Astrocyte of the hippocampus (primary cell): Measurements from ENCODE around the gene ZNF414.
"Not testable (repeated sequence)": the region's sequence is repeated elsewhere in the genome, so short reads cannot be mapped to it uniquely, and the experiment has no call there.

Source experiments
- DNase-seq: peaks from one replicate; pipeline ENCODE4 v3.0.0; 2011; ENCODE audit warnings: low read depth, low spot score

ZNF414 gene, protein sequence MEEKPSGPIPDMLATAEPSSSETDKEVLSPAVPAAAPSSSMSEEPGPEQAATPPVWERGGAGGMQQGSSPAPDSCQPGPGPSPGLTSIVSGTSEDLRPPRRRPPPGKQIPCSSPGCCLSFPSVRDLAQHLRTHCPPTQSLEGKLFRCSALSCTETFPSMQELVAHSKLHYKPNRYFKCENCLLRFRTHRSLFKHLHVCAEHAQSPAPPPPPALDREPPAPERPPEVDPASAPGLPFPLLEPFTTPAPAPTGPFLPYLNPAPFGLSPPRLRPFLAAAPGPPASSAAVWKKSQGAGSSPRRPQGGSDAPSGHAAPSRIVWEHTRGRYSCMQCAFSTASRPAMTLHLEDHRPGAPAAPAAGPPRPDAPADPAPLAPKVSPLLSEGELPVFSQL

DNA sequence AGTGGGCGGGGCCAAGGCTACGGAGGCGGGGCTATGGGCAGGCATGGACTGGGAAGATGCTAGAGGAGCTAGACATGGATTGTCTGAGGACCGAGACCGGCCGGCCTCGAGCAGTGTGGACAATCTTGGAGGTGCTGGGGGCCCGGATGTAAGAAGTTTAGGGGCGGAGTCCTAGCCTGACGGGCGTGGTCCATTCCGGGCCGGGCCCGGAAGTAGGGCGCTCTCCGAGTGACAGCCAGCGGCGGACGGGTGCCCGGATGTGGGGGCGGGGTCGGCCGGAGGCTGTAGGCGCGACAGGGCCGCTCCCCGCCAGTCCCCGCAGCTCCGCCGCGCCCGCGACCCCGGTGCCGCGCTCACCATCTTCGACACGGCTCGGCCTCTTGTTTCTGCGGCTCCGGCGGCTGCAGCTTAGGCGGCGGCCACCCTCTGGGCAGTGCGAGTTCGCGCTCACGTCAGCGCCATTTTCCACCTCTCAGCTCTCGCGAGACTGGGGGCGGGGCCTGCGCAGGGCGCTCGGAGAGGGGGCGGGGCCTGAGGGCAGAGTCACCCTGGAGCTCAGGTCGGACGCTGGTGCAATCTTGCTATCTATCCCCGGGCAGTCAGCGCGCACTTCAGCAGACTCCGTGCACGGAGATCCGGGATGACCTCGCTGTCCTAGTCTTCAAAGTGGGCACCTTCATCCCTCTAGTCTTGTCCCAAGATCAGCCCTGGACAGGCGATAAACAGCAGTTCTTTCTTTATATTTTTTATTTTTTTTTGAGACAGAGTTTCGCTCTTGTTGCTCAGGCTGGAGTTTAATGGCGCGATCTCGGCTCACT, at the start of gene ZNF414:
Gene ZNF414 (minus strand): TSS at position 481 of the 818 bp plus-strand sequence. CDS start 121 bp downstream, at position 360.
- peak; percentile 97 for DNase-seq

- DNase-seq = no peak
These were observed 47.3 kb upstream of the ZNF414 start for GRCh38 chr19:8561075-8561764.

- no peak for DNase-seq
These were observed 44.4 kb upstream of the ZNF414 start for GRCh38 chr19:8558325-8558724.

DNA sequence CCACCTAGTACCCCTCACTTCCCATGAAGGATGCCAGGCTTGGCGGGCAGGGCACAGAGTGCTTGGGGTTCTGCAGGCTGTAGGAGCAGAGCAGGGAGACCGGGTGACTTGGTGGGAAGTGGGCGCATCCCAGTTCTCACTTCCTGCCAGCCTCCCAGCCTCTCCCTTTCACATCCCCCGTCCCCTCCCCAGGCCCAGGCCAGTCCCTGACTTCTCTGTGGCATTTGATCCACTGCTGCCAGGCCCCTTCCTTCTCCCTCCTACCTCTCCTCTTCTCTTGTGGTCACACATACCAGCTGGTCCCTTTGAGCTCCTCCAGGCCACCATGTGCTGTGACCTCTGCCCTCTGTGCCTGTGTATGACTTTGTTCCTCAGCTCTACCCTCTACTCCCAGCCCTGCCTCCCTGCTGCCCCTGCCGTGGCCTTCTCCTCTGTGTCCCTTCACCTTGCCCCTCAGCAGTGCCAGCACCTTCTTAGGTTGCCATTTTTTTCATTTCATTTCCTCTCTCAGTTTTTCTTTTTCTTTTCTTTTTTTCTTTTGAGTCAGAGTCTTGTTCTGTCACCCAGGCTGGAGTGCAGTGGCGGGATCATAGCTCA, 43.8 kb upstream of the ZNF414 start:
- DNase-seq = no peak

- not testable (repeated sequence) for DNase-seq
These were observed 39.8 kb upstream of the ZNF414 start for GRCh38 chr19:8553729-8554128.

DNA sequence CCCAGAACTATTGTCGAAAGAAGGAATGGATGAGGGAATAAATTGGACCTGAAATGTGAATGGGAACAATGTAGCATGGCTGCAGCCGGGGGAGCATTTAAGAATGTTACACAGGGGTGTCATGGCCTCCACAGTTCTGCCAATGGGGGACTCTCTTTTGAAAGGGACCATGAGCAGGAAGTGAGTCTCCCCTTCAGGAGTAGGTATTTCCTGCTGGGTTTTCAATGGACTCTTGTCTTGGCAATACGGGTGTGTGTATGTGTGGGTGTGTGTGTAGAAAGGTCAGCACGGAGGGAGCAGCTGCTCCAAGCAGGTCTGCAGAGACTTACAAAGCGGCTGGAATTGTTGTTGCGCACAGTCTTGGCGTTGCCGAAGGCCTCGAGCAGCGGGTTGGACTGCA, 38.8 kb upstream of the ZNF414 start:
- peak; percentile 19 for DNase-seq

DNA sequence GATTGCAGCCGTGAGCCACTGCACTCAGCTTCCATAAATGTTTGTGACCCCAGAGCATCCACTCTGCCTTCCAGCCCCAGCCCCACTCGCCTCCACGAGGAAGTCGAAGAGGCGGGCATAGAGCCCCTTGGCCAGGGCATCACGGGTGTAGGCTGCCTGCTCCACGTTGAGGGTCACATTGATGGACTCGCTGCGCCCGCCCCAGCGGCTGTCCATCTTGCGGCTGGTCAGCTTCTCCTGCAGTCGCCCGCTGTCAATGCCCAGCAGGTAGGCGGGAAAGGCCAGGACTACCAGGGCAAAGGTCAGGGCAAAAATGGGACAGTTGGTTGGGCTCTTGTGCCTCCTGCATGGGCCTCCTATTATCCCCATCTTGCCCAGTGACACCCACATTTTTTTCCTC, 36.1 kb upstream of the ZNF414 start:
- no peak for DNase-seq

DNA sequence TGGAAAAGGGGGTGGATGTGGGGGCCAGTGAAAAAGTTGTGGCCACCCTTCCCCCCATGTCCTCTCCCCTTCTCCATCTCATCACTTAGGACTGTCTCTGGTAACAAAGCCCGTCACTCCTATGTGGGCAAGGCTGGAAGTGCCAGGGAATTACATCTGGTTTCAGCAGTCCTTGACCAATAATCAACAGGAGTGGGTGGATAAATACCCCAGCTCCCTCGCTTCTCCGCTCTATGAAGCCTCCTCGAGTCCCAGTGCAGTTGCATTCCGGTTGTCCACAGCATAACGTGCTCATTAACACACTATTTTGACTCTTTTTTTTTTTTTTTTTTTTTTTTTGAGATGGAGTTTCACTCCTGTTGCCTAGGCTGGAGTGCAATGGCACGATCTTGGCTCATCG, 31.8 kb upstream of the ZNF414 start:
- DNase-seq = no peak

GRCh38 chr19:8544168-8544567, 30.2 kb upstream of the ZNF414 start:
- no peak for DNase-seq

DNA sequence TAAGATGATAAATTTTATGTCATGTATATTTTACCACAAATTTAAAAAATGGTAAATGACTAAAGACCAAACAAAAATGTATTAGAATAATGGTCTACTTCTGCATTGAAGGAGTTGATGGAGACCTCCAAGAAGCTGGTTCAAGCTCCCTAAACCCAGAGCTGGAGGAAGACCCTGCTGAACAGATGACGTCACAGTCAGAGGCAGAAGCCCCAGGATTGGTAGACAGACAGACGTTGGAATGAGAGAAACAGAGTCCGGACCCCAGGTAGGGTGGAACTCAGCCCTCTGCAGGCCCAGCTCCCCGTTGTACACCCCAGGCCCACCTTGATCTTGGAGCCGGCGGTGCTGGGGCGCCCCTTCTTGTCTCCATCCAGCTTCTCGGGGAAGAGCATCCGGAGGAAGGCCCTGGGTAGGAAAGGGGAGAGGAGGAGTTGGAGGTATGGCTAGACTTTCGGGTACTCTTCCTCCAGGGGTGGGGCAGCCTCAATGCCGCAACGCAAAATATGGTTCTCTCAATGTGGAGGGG, 25.7 kb upstream of the ZNF414 start:
- DNase-seq = no peak

DNA sequence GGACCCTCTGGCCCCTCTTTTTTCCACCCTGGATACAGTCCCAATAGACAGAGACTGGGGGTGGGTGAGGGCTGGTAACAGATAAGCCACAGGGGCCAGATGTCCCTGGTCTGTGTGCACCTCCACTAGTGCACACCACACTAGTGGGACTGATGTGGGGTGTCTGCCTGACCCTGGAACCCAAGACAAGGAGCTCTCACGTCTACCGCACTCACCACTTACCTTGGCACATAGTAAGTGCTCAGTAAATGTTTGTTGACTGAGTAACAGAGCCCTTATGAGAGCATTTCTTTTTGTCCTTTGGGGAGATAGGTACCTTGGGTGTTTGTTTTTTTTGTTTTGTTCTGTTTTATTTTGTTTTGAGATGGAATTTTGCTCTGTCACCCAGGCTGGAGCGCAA, 23.1 kb upstream of the ZNF414 start:
- DNase-seq = no peak

DNA sequence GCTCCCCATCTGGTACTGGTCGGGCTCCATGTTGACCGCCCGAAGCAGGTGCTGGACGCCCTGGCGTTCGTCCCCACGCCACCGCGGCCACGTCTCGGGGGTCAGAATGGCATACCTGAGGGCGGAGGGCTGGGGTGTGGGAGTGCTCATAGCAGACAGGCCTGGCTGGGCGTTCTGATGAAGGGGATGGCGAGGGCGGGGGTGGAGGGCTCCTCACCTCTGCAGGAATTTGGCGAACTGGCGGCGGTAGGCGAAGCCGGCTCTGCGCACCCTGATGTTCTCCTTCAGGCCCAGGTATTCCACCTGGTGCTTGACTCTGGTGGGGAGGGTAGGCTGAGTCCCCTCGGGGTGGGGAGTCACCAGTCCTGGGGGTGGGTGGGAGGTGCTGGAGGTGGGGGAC, 22.3 kb upstream of the ZNF414 start:
- DNase-seq = no peak

DNA sequence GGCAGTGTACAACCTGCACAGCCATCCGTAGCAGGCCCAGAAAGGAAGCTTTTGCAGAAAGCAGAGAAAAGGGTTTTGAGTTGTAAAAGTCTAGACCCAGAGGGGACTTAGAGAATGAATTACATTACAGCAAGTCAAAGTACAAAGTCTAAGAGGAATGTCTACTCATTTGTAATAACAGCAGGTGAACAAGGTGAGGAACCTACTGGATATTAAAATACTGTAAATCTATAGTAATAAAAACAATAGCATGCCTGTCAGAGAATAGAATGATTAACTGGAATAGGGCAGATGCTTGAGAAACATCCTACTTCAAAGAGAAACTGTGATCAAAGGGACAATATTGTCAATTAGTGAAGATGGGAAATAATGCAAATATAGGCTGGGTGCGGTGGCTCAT, 18.3 kb upstream of the ZNF414 start:
- no peak for DNase-seq

DNA sequence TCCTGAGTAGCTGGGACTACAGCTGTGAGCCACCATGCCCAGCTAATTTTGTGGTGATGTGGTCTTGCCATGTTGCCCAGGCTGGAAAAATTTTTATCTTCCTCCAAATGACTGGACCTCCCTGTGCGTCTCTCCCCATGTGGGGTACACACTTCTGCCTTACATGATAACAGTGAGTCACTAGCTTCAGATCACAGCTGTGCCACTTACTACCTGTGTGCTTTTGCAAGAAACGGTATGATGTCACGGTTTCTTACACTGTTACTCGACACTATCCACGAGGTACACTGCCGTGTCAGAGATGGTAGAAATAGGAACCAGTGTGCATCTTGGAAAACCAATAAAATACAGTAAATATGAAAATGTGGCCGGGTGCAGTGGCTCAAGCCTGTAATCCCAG, 17.5 kb upstream of the ZNF414 start:
- no peak for DNase-seq

DNA sequence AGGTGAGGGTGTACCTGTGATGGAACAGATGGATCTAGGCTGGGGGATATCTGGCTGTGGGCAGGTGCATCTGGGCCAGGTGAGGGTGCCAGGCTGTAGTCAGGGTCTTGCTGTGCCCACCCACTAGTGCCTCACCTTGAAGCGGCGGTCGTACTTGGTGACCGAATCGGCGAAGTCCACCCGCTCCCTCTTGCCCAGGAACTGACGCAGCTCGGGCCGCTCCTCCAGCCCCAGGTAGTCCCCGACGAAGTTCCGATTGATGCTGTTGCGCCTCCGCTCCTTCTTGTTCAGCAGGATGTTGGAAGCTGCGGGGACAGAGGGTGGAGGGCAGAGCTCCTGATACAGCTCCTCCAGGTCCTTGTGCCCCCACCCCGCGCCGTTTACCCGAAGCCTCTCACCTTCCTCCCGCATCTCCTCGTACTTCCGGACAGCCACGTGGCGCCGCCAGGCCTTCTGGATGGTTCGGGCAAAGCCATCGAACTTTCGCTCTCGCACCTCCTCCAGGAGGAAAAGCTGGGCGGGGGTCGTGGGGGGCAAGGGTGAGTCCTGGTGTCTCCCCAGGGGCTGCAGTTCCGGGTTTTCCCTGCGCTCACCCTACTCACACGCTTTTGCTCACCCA, 16.2 kb upstream of the ZNF414 start:
- no peak for DNase-seq

DNA sequence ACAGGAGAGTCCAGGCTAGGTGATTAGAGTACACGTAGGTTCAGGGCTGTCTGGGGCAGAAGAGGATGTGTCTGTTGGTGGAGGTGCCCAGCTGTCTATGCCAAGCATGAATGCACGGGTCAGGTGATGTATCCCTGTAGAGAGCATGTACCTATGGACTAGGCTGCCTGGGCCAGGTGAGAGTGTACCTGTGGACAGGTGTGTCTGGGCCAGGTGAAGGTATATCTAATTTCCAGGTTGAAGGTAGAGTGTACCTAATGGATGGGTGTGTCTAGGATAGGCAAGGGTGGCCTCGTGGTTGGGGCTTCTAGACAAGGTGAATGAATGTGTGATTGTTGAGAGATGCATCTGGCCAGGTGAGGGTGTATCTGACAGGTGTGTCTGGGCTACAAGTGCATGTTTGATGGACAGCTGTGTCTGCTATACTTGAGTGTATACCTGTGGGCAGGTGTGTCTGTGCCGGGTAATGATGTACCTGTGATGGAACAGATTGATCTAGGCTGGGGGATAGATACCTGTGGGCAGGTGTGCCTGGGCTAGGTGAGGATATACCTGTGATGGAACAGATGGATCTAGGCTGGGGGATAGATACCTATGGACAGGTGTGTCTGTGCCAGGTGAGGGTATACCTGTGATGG, 15.5 kb upstream of the ZNF414 start:
- DNase-seq = no peak

DNA sequence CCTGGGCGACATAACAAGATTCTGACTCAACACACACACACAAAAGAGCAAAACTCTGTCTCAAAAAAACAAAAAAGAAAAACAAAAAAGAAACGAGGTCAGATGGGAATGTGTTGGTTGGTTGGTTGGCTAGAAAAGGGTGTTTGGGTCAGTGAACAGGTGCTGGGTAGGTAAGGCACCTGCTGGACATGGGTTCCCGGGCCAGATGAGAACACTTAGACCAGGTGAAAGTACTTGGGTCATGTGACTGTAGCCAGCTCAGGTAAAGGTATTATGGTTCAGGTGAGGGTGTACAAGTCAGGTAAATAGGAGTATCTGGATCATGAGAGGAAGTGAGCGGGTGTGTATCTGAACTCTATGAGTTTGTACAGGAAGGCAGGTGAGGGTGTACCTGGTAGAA, 14.5 kb upstream of the ZNF414 start:
- DNase-seq = no peak

GRCh38 chr19:8526345-8527091, 12.6 kb upstream of the ZNF414 start:
- peak; percentile 97 for DNase-seq

- no peak for DNase-seq
These were observed 11.4 kb upstream of the ZNF414 start for GRCh38 chr19:8525401-8525684.

DNA sequence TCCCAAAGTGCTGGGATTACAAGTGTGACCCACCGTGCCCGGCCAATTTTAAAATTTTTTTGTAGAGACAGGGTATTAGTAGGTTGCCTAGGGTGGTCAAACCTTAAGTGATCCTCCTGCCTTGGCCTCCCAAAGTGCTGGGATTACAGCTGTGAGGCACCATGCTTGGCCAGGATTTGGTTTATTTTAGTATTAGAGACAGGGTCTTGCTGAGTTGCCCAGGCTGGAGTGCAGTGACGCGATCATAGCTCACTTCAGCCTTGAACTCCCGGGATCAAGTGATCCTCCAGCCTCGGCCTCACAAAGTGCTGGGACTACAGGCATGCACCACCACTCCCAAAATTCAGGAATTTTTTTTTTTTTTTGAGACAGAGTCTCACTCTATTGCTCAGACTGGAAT, 5.4 kb upstream of the ZNF414 start:
- DNase-seq = no peak
